Endothelial cell of umbilical vein (primary cell): ENCODE measurements around the gene MPIG6B. TPM values are rescaled to one million over a fixed set of nuclear protein-coding genes. Genes with fewer than 3 reads are reported as not detected.
A peak's percentile ranks its signal among the peaks of the same experiment; 100 is the strongest.

Experiments used
- BruUV-seq: library from RNA; stranded (reverse); fragments of 400-500 nt; replicated peaks from 2 replicates; lab custom pipeline; 2021; lab: Mats Ljungman, UMichigan
- CTCF ChIA-PET: fragments of 300-600, 350-600 bp; sonication (Branson Sonifier 250); formaldehyde crosslinking; loops from one replicate; lab custom pipeline; 2021; ENCODE audit warnings: antibody characterized with exemption, inconsistent platforms; lab: Charles Lee
- POLR2A ChIA-PET: fragments of 300-600, 350-600 bp; sonication (Branson Sonifier 250); formaldehyde crosslinking; loops from one replicate; lab custom pipeline; 2021; ENCODE audit warnings: antibody characterized with exemption, inconsistent platforms; lab: Charles Lee
- DNase-seq: peaks from one replicate; pipeline ENCODE4 v3.0.0-alpha.2; 2011; ENCODE audit warnings: low read depth, low spot score
- FAIRE-seq: peaks from 2 replicates; lab custom pipeline; 2011; peaks lifted over from hg19 to GRCh38; lab: Jason Lieb, UNC
- H2AFZ ChIP-seq: 2 replicates; pipeline ENCODE4 v1.6.0; 2012; ENCODE audit warnings: low read depth, low read length, control low read depth, inconsistent platforms
- H3K27ac ChIP-seq: 2 replicates; pipeline ENCODE4 v1.5.1; 2011; ENCODE audit warnings: low read depth, mild to moderate bottlenecking, control low read depth, low read length, moderate library complexity; ENCODE audit not compliant: insufficient read depth
- H3K27me3 ChIP-seq, 2 experiments: 2 replicates each; pipeline versions ENCODE4 v1.6.0 to v1.6.1; 2011; ENCODE audit warnings: low read length in 2 of 2, mixed read lengths in 1 of 2; ENCODE audit not compliant: control insufficient read depth in 2 of 2, insufficient read depth in 2 of 2
- H3K36me3 ChIP-seq, 2 experiments: 2 replicates in 1 of 2; 3 replicates in 1 of 2; pipeline ENCODE4 v1.5.1; 2011; ENCODE audit warnings: low read length in 2 of 2, mild to moderate bottlenecking in 1 of 2, moderate library complexity in 1 of 2; ENCODE audit not compliant: control insufficient read depth in 2 of 2, insufficient read depth in 2 of 2; ENCODE audit errors: extremely low read depth in 1 of 2
- H3K4me1 ChIP-seq: 3 replicates; pipeline ENCODE4 v1.5.1; 2011; ENCODE audit warnings: mild to moderate bottlenecking, low read length; ENCODE audit not compliant: control insufficient read depth, insufficient read depth; ENCODE audit errors: extremely low read depth
- H3K4me2 ChIP-seq: 2 replicates; pipeline ENCODE4 v1.6.1; 2011; ENCODE audit warnings: low read length, control low read depth, mixed read lengths; ENCODE audit not compliant: insufficient read depth
- H3K4me3 ChIP-seq, 3 experiments: fragments of 200-600 bp in 1 of 3; sonication (generic), shearing (Covaris generic) in 1 of 3; replicated peaks in 1 of 3; 2 replicates each; pipeline ENCODE4 v1.5.1; 2011 to 2016; ENCODE audit warnings: control low read depth in 3 of 3, low read length in 3 of 3, mild to moderate bottlenecking in 2 of 3, inconsistent platforms in 1 of 3, low read depth in 1 of 3, moderate library complexity in 1 of 3; ENCODE audit not compliant: insufficient read depth in 1 of 3
- H3K79me2 ChIP-seq: 2 replicates; pipeline ENCODE4 v1.6.0; 2012; ENCODE audit warnings: low read length, inconsistent platforms; ENCODE audit not compliant: control insufficient read depth, insufficient read depth
- H3K9ac ChIP-seq: replicated peaks from 2 replicates; pipeline ENCODE3; 2011; ENCODE audit warnings: low read length, control low read depth; ENCODE audit not compliant: insufficient read depth; ENCODE audit errors: extremely low read depth
- H3K9me1 ChIP-seq: replicated peaks from 3 replicates; pipeline ENCODE4 v1.6.0; 2011; ENCODE audit warnings: mild to moderate bottlenecking, low read length; ENCODE audit not compliant: control insufficient read depth, insufficient read depth; ENCODE audit errors: extremely low read depth
- H3K9me3 ChIP-seq: replicated peaks from 2 replicates; pipeline ENCODE4 v1.5.1; 2012; ENCODE audit warnings: low read length, inconsistent platforms; ENCODE audit not compliant: control insufficient read depth, insufficient read depth
- H4K20me1 ChIP-seq: replicated peaks from 2 replicates; pipeline ENCODE3; 2011; ENCODE audit warnings: mild to moderate bottlenecking, low read length; ENCODE audit not compliant: control insufficient read depth, insufficient read depth; ENCODE audit errors: extremely low read depth
- CTCF ChIP-seq, 2 donors: IDR thresholded peaks; 1 replicate in 1 of 2; 2 replicates in 1 of 2; pipeline ENCODE4 v1.5.1; 2011; ENCODE audit warnings: low read length in 2 of 2, mild to moderate bottlenecking in 2 of 2, moderate library complexity in 2 of 2, control low read depth in 1 of 2, inconsistent platforms in 1 of 2, low read depth in 1 of 2; ENCODE audit not compliant: insufficient read depth in 1 of 2; ENCODE audit errors: extremely low read depth in 1 of 2
- EZH2 ChIP-seq: IDR thresholded peaks from 2 replicates; pipeline ENCODE4 v1.6.1; 2012; ENCODE audit warnings: borderline replicate concordance, low read depth, mild to moderate bottlenecking, moderate library complexity, low read length, inconsistent platforms; ENCODE audit not compliant: severe bottlenecking
- FOS ChIP-seq: IDR thresholded peaks from 2 replicates; pipeline ENCODE4 v1.6.1; 2011; ENCODE audit warnings: mild to moderate bottlenecking, low read length, moderate library complexity, borderline replicate concordance; ENCODE audit not compliant: insufficient read depth
- GATA2 ChIP-seq: IDR thresholded peaks from 2 replicates; pipeline ENCODE4 v1.7.0; 2011; ENCODE audit warnings: low read depth, mild to moderate bottlenecking, moderate library complexity, mixed read lengths, low read length; ENCODE audit not compliant: insufficient read length, insufficient read depth
- JUN ChIP-seq: IDR thresholded peaks from 2 replicates; pipeline ENCODE4 v1.6.1; 2011; ENCODE audit warnings: borderline replicate concordance, low read depth; ENCODE audit not compliant: insufficient read length, insufficient read depth
- MAX ChIP-seq: IDR thresholded peaks from 2 replicates; pipeline ENCODE4 v1.6.1; 2011; ENCODE audit not compliant: insufficient read depth, insufficient read length
- MYC ChIP-seq: IDR thresholded peaks from one replicate; pipeline ENCODE4 v1.6.1; 2011; ENCODE audit warnings: mild to moderate bottlenecking, low read depth, low read length
- POLR2A ChIP-seq: IDR thresholded peaks from 2 replicates; pipeline ENCODE4 v1.6.1; 2012; ENCODE audit warnings: low read depth, mild to moderate bottlenecking, control low read depth, low read length
- POLR2AphosphoS5 ChIP-seq: IDR thresholded peaks from 2 replicates; pipeline ENCODE4 v1.6.1; 2012; ENCODE audit warnings: low read depth, mild to moderate bottlenecking, control low read depth, low read length, moderate library complexity; ENCODE audit not compliant: insufficient read depth
- dilution Hi-C: fragments of 300-500 bp; cut with MboI; formaldehyde crosslinking; loops from one replicate; pipeline ENCODE4 v1.15.0; 2019; ENCODE audit warnings: low sequenced_read_pairs; ENCODE audit not compliant: extremely low pct_ligation_motif_present
- intact Hi-C: fragments of 100-400 bp; cut with micrococcal nuclease; formaldehyde crosslinking; loops from one replicate; pipeline ENCODE4 v1.10.0; 2022
- polyA plus RNA-seq, 4 experiments: library from polyadenylated mRNA; depleted of rRNA in 3 of 4; stranded (reverse) in 3 of 4; unstranded in 1 of 4; fragments of >200 nt; gene quantifications; 2 replicates each; pipeline versions ENCODE4 v1.2.1 to v1.2.3, GENCODE V29; 2011 to 2012; ENCODE audit warnings: missing spikeins in 1 of 4
- total RNA-seq: library from RNA; stranded (reverse); gene quantifications from 2 replicates; pipeline ENCODE4 v1.2.3, GENCODE V29; 2021

Gene MPIG6B
- total and polyA plus RNA-seq, 2 donors (not counting 3 experiments of a cell fraction or from before 2014, with no cell fraction given): not detected

- intact Hi-C loops: loop anchor here (1.0 to 10.0 kb wide), 5 partner anchors 8 to 186 kb away; partner anchors contain the start of genes ABHD16A, ATP6V1G2, DDX39B and HSPA1B
- Histone ChIP-seq H3K9me3 (no peaks in the 10 kb centered on the region), H3K27me3 (no peaks in the 10 kb centered on the region), H3K9me1 (no peaks in the 10 kb centered on the region), H3K27ac (no peak overlapping the region), H3K9ac (no peak overlapping the region), H3K4me1 (peaks cover 37% of the 10 kb centered on the region), H4K20me1 (no peaks in the 10 kb centered on the region), H3K36me3 (peaks cover 19 to 38% of the 10 kb centered on the region in 2 experiments), H2AFZ (no peak overlapping the region), H3K4me2 (peak overlapping the region; percentile 5), H3K4me3 (no peak overlapping the region), H3K79me2 (peaks cover 29% of the 10 kb centered on the region)
- dilution Hi-C loops: no loop called here
- CTCF ChIA-PET: interaction anchor here (0.8 to 5.4 kb wide), 13 partner anchors 7 to 99 kb away, joined by 4 to 42 read pairs (median 8); partner anchors contain the start of genes ABHD16A, HSPA1B, LSM2 and VARS1
- BruUV-seq: no TSS peak
- POLR2A ChIA-PET: interaction anchor here (1.5 to 2.2 kb wide), 3 partner anchors 9 to 97 kb away, joined by 4 to 14 read pairs (median 4); partner anchors contain the start of genes HSPA1B and MSH5
- TF ChIP-seq JUN (no peak), CTCF (IDR thresholded peaks at IDR 0.05; ENCODE audit: extremely low read depth in 1 of 2, insufficient read depth in 1 of 2, low read depth in 1 of 2, low read length in 2 of 2) (no peak), MAX (no peak), EZH2 (no peak), MYC (no peak), POLR2AphosphoS5 (no peak), POLR2A (no peak), GATA2 (no peak), FOS (no peak)
- no peak for FAIRE-seq
- DNase-seq: no peak
Observed at GRCh38 chr6:31730631-31731086, 7.5 kb downstream of the MPIG6B start.
